H9 (cell line): ENCODE results near the gene AURKB. TPM values are rescaled to one million over a fixed set of nuclear protein-coding genes. Genes with fewer than 3 reads are reported as not detected.

ENCODE experiments used
- DNase-seq: peaks from one replicate; pipeline ENCODE4 v3.0.0-alpha.2; 2017
- H2AFZ ChIP-seq: one replicate; pipeline ENCODE4 v1.6.1; 2013; ENCODE audit warnings: mild to moderate bottlenecking, low read length, control low read depth, moderate library complexity
- H2AK5ac ChIP-seq: 2 replicates; pipeline ENCODE4 v1.6.1; 2013; ENCODE audit warnings: low read length, control low read depth, mixed read lengths; ENCODE audit not compliant: insufficient read length
- H2BK120ac ChIP-seq: one replicate; pipeline ENCODE4 v1.6.1; 2013; ENCODE audit warnings: low read depth, mild to moderate bottlenecking, low read length, control low read depth, inconsistent platforms; ENCODE audit not compliant: poor library complexity, severe bottlenecking
- H2BK12ac ChIP-seq: 2 replicates; pipeline ENCODE4 v1.6.1; 2013; ENCODE audit warnings: low read length, control low read depth, mixed read lengths, low read depth; ENCODE audit not compliant: insufficient read length
- H2BK15ac ChIP-seq: 2 replicates; pipeline ENCODE4 v1.6.1; 2013; ENCODE audit warnings: low read depth, low read length, control low read depth
- H2BK20ac ChIP-seq: one replicate; pipeline ENCODE4 v1.6.1; 2013; ENCODE audit warnings: low read depth, mild to moderate bottlenecking, low read length, control low read depth, inconsistent platforms; ENCODE audit not compliant: poor library complexity, severe bottlenecking
- H2BK5ac ChIP-seq: 2 replicates; pipeline ENCODE4 v1.6.1; 2013; ENCODE audit warnings: low read length, control low read depth, mixed read lengths; ENCODE audit not compliant: insufficient read length
- H3K14ac ChIP-seq: 2 replicates; pipeline ENCODE4 v1.6.1; 2013; ENCODE audit warnings: low read length, control low read depth; ENCODE audit not compliant: insufficient read depth
- H3K18ac ChIP-seq: 2 replicates; pipeline ENCODE4 v1.6.1; 2013; ENCODE audit warnings: low read depth, mild to moderate bottlenecking, mixed read lengths, low read length, control low read depth; ENCODE audit not compliant: insufficient read length
- H3K23ac ChIP-seq: 2 replicates; pipeline ENCODE4 v1.6.1; 2013; ENCODE audit warnings: low read length, control low read depth, mixed read lengths, low read depth; ENCODE audit not compliant: insufficient read length
- H3K23me2 ChIP-seq: 2 replicates; pipeline ENCODE4 v1.6.1; 2013; ENCODE audit warnings: low read depth, mild to moderate bottlenecking, mixed read lengths, low read length, control low read depth; ENCODE audit not compliant: insufficient read length, poor library complexity, severe bottlenecking
- H3K27ac ChIP-seq: 2 replicates; pipeline ENCODE4 v1.5.1; 2013; ENCODE audit warnings: low read length, control low read depth, mixed read lengths, low read depth; ENCODE audit not compliant: insufficient read length
- H3K27me3 ChIP-seq: 2 replicates; pipeline ENCODE4 v1.6.1; 2013; ENCODE audit warnings: low read length, control low read depth, inconsistent platforms; ENCODE audit not compliant: insufficient read depth
- H3K4ac ChIP-seq: 2 replicates; pipeline ENCODE4 v1.6.1; 2013; ENCODE audit warnings: low read depth, mild to moderate bottlenecking, control low read depth, inconsistent platforms, low read length, moderate library complexity
- H3K4me1 ChIP-seq: 2 replicates; pipeline ENCODE4 v1.6.1; 2013; ENCODE audit warnings: low read length, control low read depth, inconsistent platforms; ENCODE audit not compliant: insufficient read depth
- H3K4me2 ChIP-seq: 2 replicates; pipeline ENCODE4 v1.6.1; 2013; ENCODE audit warnings: low read length, control low read depth, mixed read lengths; ENCODE audit not compliant: insufficient read length, insufficient read depth
- H3K56ac ChIP-seq: 2 replicates; pipeline ENCODE4 v1.6.1; 2013; ENCODE audit warnings: low read depth, mild to moderate bottlenecking, mixed read lengths, low read length, control low read depth; ENCODE audit not compliant: insufficient read length
- H3K79me1 ChIP-seq: 2 replicates; pipeline ENCODE4 v1.6.1; 2013; ENCODE audit warnings: low read depth, mild to moderate bottlenecking, moderate library complexity, low read length, control low read depth, inconsistent platforms; ENCODE audit not compliant: insufficient read depth, poor library complexity, severe bottlenecking
- H3K79me2 ChIP-seq: 2 replicates; pipeline ENCODE4 v1.6.1; 2013; ENCODE audit warnings: low read length, control low read depth, inconsistent platforms; ENCODE audit not compliant: insufficient read depth
- H3K9ac ChIP-seq: 2 replicates; pipeline ENCODE4 v1.6.1; 2013; ENCODE audit warnings: low read length, control low read depth, mixed read lengths; ENCODE audit not compliant: insufficient read length; ENCODE audit errors: extremely low read depth
- H3K9me3 ChIP-seq: one replicate; pipeline ENCODE4 v1.6.1; 2013; ENCODE audit warnings: low read depth, low read length, inconsistent platforms; ENCODE audit not compliant: control insufficient read depth
- H3T11ph ChIP-seq: one replicate; pipeline ENCODE4 v1.6.1; 2013; ENCODE audit warnings: mild to moderate bottlenecking, low read length, control low read depth, inconsistent platforms
- H4K20me1 ChIP-seq: one replicate; pipeline ENCODE4 v1.6.1; 2013; ENCODE audit not compliant: control insufficient read depth, insufficient read length, insufficient read depth
- H4K5ac ChIP-seq: 2 replicates; pipeline ENCODE4 v1.6.1; 2013; ENCODE audit warnings: low read depth, mild to moderate bottlenecking, mixed read lengths, low read length, control low read depth; ENCODE audit not compliant: insufficient read length
- H4K8ac ChIP-seq: replicated peaks from 2 replicates; pipeline ENCODE4 v1.6.1; 2013; ENCODE audit warnings: low read length, control low read depth, mixed read lengths, low read depth; ENCODE audit not compliant: insufficient read length
- H4K91ac ChIP-seq: 2 replicates; pipeline ENCODE4 v1.6.1; 2013; ENCODE audit warnings: low read depth, mild to moderate bottlenecking, moderate library complexity, mixed read lengths, low read length, control low read depth; ENCODE audit not compliant: insufficient read length
- H3K27ac Mint-ChIP-seq, 3 experiments: 2 replicates in 2 of 3; 3 replicates in 1 of 3; pipeline ENCODE4 v1.8.0; 2020 to 2021; ENCODE audit warnings: mixed read lengths in 3 of 3, mild to moderate bottlenecking in 1 of 3, moderate library complexity in 1 of 3
- H3K27me3 Mint-ChIP-seq: 2 replicates; pipeline ENCODE4 v1.8.0; 2021; ENCODE audit warnings: low read depth, mild to moderate bottlenecking, moderate library complexity, mixed read lengths
- H3K36me3 Mint-ChIP-seq, 3 experiments: 2 replicates in 2 of 3; 3 replicates in 1 of 3; pipeline ENCODE4 v1.8.0; 2020 to 2021; ENCODE audit warnings: low read depth in 3 of 3, mixed read lengths in 3 of 3; ENCODE audit not compliant: insufficient read depth in 1 of 3
- H3K4me1 Mint-ChIP-seq, 2 experiments: 2 replicates each; pipeline ENCODE4 v1.8.0; 2020; ENCODE audit warnings: mixed read lengths in 2 of 2
- H3K4me3 Mint-ChIP-seq, 2 experiments: 2 replicates in 1 of 2; 3 replicates in 1 of 2; pipeline ENCODE4 v1.8.0; 2020 to 2021; ENCODE audit warnings: mild to moderate bottlenecking in 2 of 2, mixed read lengths in 2 of 2, moderate library complexity in 1 of 2
- H3K9me3 Mint-ChIP-seq, 2 experiments: 2 replicates in 1 of 2; 3 replicates in 1 of 2; pipeline ENCODE4 v1.8.0; 2020; ENCODE audit warnings: mild to moderate bottlenecking in 2 of 2, mixed read lengths in 2 of 2, moderate library complexity in 1 of 2
- CTCF ChIP-seq: fragments of 200-600 bp; sonication (generic); conservative IDR thresholded peaks from 3 replicates; pipeline ENCODE4 v1.8.0; 2021; ENCODE audit warnings: antibody characterized with exemption, mild to moderate bottlenecking
- WGBS: extraction: QIAGEN DNeasy Blood & Tissue Kit; methylation state at CpG from one replicate; pipeline ENCODE4 v1.1.7; 2013; ENCODE audit warnings: missing lambda C conversion rate, low lambda C conversion rate, mixed read lengths; ENCODE audit not compliant: insufficient read length; ENCODE audit errors: extremely low coverage; 5-methylcytosine and 5-hydroxymethylcytosine counted together
- total RNA-seq: library from RNA; stranded (reverse); gene quantifications from 2 replicates; pipeline ENCODE4 v1.2.1, GENCODE V29; 2021

AURKB gene
- total RNA-seq, 1 experiment from 2014 or later: 171 TPM

- WGBS: no CpG with 5 or more reads among the region's 40 CpGs
- no peak overlapping the region for H3T11ph ChIP-seq
- H3K27me3 Mint-ChIP-seq: peaks cover 21% of the 10 kb centered on the region
- H2BK120ac ChIP-seq: no peak overlapping the region
- peak overlapping the region; percentile 75 for H3K9ac ChIP-seq
- H3K4ac ChIP-seq: no peak overlapping the region
- no peaks in the 10 kb centered on the region for H4K20me1 ChIP-seq
- H2BK12ac ChIP-seq: no peak overlapping the region
- no peaks in the 10 kb centered on the region for H3K27me3 ChIP-seq
- no peak overlapping the region for H4K5ac ChIP-seq
- H3K9me3 ChIP-seq: no peaks in the 10 kb centered on the region
- H4K91ac ChIP-seq: no peak overlapping the region
- no peak overlapping the region for H2BK5ac ChIP-seq
- H3K4me1 Mint-ChIP-seq: peaks cover 4 to 19% of the 10 kb centered on the region in 2 experiments
- no peak overlapping the region for H2BK20ac ChIP-seq
- H3K27ac ChIP-seq: no peak overlapping the region
- H3K79me1 ChIP-seq: no peaks in the 10 kb centered on the region
- peak overlapping the region; percentile 30 for H3K18ac ChIP-seq
- no peak overlapping the region for H2AK5ac ChIP-seq
- H3K4me1 ChIP-seq: no peaks in the 10 kb centered on the region
- peak; percentile 93 for DNase-seq
- peaks cover 7% of the 10 kb centered on the region for H3K23me2 ChIP-seq
- H3K79me2 ChIP-seq: no peaks in the 10 kb centered on the region
- no peak overlapping the region for H2BK15ac ChIP-seq
- peak overlapping the region; percentile 91 for H3K4me2 ChIP-seq
- peaks cover 14 to 17% of the 10 kb centered on the region in 2 experiments; a peak in 4 of 5 replicates for H3K9me3 Mint-ChIP-seq
- no peak overlapping the region for H4K8ac ChIP-seq
- H3K14ac ChIP-seq: peak overlapping the region; percentile 9; the same call in 1 of the 2 replicates
- peak overlapping the region; percentile 97 to 100 for H3K4me3 Mint-ChIP-seq
- no peak overlapping the region for H3K23ac ChIP-seq
- no peak overlapping the region for H3K56ac ChIP-seq
- H2AFZ ChIP-seq: no peak overlapping the region
- peaks cover 0 to 5% (median 4%) of the 10 kb centered on the region in 3 experiments; a peak in 2 of 7 replicates for H3K36me3 Mint-ChIP-seq
- TF ChIP-seq CTCF: no peak
- peak overlapping the region; percentile 99 to 100 (median 99); a peak in 6 of 7 replicates for H3K27ac Mint-ChIP-seq
Observed at GRCh38 chr17:8221663-8222379, 11.4 kb upstream of the AURKB start.
